Muscle of leg (tissue), 11 donors: ENCODE results near the gene PTPRT. TPM values are rescaled to one million over a fixed set of nuclear protein-coding genes. Genes with fewer than 3 reads are reported as not detected.

Source experiments
- DNase-seq: peaks from one replicate; pipeline ENCODE4 v3.0.0; 2013
- H3K27ac ChIP-seq: one replicate; pipeline ENCODE4 v1.5.1; 2013; ENCODE audit warnings: mild to moderate bottlenecking, low read length, control low read depth
- H3K27me3 ChIP-seq: one replicate; pipeline ENCODE4 v1.6.1; 2013; ENCODE audit warnings: low read length; ENCODE audit not compliant: control insufficient read depth, insufficient read depth
- H3K36me3 ChIP-seq: one replicate; pipeline ENCODE4 v1.6.1; 2013; ENCODE audit warnings: low read length; ENCODE audit not compliant: control insufficient read depth, insufficient read depth
- H3K4me1 ChIP-seq: one replicate; pipeline ENCODE4 v1.6.1; 2013; ENCODE audit warnings: low read length; ENCODE audit not compliant: control insufficient read depth, insufficient read depth
- H3K4me3 ChIP-seq: one replicate; pipeline ENCODE4 v1.5.1; 2013; ENCODE audit warnings: low read length, control low read depth
- H3K9me3 ChIP-seq: replicated peaks from 2 replicates; pipeline ENCODE4 v1.6.1; 2013; ENCODE audit warnings: low read depth, low read length; ENCODE audit not compliant: control insufficient read depth
- WGBS: methylation state at CpG from one replicate; pipeline ENCODE4 v1.1.5; 2013; ENCODE audit warnings: missing lambda C conversion rate; ENCODE audit not compliant: insufficient coverage; 5-methylcytosine and 5-hydroxymethylcytosine counted together
- polyA plus RNA-seq, 8 donors: library from polyadenylated mRNA; unstranded; fragments of 120-200 nt; gene quantifications; one replicate each; pipeline versions ENCODE4 v1.2.1 to v1.2.3, GENCODE V29; 2013; ENCODE audit warnings: inconsistent platforms in 1 of 8, low replicate concordance in 1 of 8; ENCODE audit not compliant: insufficient read length in 8 of 8, insufficient read depth in 1 of 8
- total RNA-seq: library from RNA; stranded (reverse); fragments of 120-200 nt; gene quantifications from one replicate; pipeline ENCODE4 v1.2.4, GENCODE V29; 2013

The PTPRT gene
- total and polyA plus RNA-seq, 9 donors: 0.10 to 0.94 (median 0.51) TPM

DNA sequence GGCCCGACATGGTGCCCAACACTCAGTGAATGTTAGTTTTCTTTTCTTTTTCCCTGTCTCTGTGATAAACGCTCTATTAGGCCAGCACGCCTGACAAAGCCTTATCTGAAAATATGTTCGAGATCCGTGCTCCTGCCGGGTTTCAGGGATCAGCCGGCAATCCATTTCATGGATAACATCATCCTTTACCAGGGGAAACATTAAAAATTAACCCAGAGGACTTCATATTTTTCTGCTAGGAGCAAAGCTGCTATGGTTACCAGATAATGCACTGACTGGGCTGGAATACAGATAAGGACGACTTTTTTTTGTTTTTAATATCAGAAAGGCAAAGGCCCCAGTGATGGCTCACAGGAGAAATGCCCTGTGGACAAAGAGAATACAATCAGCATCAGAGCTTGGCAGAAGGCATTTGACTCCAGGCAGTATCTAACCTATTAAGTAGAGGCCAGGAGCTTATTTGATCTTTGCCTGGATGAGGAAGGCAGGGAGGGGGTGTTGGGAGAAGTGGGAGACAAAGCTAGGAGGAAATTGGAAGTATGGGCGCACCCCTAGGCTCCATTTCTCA, 1089.5 kb downstream of the PTPRT start:
- no peaks in the 10 kb centered on the region for H3K36me3 ChIP-seq
- no peak overlapping the region for H3K4me3 ChIP-seq
- no peaks in the 10 kb centered on the region for H3K27me3 ChIP-seq
- no peak overlapping the region for H3K27ac ChIP-seq
- WGBS: 48% methylated on average over 8 of the region's 9 CpGs
- H3K4me1 ChIP-seq: no peaks in the 10 kb centered on the region
- no peaks in the 10 kb centered on the region for H3K9me3 ChIP-seq
- no peak for DNase-seq

DNA sequence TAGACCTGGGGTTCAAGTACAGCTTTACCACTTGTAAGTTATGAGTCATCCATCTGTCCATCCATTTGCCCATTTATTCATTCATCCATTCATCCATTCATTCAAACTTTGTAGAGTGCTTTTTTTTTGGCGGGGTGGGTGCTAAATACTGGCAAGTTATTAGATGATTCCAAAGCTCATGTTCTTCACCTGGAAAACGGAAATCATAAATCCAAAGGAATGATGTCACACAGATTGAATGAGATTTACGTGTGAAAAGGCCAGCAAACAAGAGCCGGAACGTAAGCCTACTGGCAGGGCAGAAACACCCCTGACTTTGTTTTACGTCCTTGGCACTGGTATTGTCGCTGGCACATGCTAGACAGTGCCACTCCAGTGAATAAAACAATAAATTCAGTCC, 1090.6 kb downstream of the PTPRT start:
- H3K4me3 ChIP-seq: no peak overlapping the region
- no peaks in the 10 kb centered on the region for H3K27me3 ChIP-seq
- no peaks in the 10 kb centered on the region for H3K4me1 ChIP-seq
- H3K36me3 ChIP-seq: no peaks in the 10 kb centered on the region
- WGBS: 78% methylated on average over 4 of the region's 7 CpGs
- DNase-seq: no peak
- no peaks in the 10 kb centered on the region for H3K9me3 ChIP-seq
- H3K27ac ChIP-seq: no peak overlapping the region

DNA sequence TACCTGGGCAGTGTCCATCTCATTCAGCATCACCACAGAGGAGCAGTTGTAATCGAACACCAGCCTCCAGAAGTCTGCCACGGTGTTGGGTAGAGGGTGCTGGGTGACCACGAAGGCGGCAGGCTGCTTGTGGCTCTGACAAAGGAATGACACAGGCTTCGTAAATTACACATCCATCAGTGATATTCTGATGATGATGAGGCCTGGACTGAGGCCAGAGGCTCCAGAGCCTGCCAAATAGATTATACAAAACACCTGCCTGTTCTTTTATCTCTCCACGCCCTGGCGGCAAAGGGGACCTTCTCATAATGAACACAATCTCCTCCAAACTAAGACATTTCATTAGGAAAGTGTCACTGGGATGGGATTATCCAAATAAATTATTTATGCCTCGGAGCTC, 1091.3 kb downstream of the PTPRT start:
- no peak overlapping the region for H3K27ac ChIP-seq
- no peaks in the 10 kb centered on the region for H3K9me3 ChIP-seq
- no CpG with 5 or more reads among the region's 8 CpGs for WGBS
- H3K36me3 ChIP-seq: no peaks in the 10 kb centered on the region
- no peak overlapping the region for H3K4me3 ChIP-seq
- no peaks in the 10 kb centered on the region for H3K27me3 ChIP-seq
- no peak for DNase-seq
- no peaks in the 10 kb centered on the region for H3K4me1 ChIP-seq

DNA sequence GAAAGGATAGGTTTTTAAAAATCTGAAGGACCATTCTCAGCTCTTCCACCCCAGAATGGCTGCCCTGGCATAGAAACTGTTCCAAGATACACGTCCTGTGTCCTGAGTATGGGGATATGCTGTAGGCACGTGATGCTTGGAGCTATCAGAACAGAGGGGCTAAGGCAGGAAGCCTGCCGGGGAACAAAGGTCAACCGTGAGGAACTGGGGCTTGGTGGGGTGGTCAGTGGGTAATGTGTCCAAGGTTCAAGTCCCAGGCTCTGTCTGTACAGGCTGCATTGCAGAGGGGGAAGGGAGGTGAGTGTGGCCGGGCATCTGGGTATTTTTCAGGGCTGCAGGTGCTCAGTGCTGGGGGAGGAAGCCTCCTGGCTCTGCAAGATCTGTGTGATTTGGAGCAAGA, 1092.0 kb downstream of the PTPRT start:
- H3K27ac ChIP-seq: no peak overlapping the region
- H3K4me3 ChIP-seq: no peak overlapping the region
- no peaks in the 10 kb centered on the region for H3K4me1 ChIP-seq
- no peaks in the 10 kb centered on the region for H3K27me3 ChIP-seq
- no peak for DNase-seq
- H3K9me3 ChIP-seq: no peaks in the 10 kb centered on the region
- 67% methylated on average over 5 of the region's 5 CpGs for WGBS
- H3K36me3 ChIP-seq: no peaks in the 10 kb centered on the region

DNA sequence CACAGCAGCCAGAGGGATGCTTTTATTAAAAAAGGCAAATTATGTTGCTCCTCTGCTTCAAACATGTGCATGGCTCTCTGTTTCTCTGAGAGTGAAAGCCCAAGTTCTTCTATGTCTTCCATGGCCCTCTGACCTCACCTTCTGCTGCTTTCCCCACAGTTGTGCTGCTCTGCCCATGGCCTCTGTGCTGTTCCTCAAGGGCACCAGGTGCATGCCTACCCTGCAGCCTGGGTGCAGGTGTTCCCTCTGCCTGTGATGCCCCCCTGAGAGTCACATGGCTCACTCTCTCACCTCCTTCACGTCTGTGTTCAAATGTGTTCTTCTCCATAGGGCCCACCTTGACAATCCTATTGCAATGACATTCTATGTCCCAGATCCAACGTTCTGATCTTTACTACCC, 1094.5 kb downstream of the PTPRT start:
- Histone ChIP-seq H3K4me1 (no peaks in the 10 kb centered on the region), H3K27ac (no peak overlapping the region), H3K4me3 (no peak overlapping the region), H3K27me3 (no peaks in the 10 kb centered on the region), H3K36me3 (no peaks in the 10 kb centered on the region), H3K9me3 (no peaks in the 10 kb centered on the region)
- WGBS: 29% methylated on average over 1 of the region's 2 CpGs
- DNase-seq: no peak

DNA sequence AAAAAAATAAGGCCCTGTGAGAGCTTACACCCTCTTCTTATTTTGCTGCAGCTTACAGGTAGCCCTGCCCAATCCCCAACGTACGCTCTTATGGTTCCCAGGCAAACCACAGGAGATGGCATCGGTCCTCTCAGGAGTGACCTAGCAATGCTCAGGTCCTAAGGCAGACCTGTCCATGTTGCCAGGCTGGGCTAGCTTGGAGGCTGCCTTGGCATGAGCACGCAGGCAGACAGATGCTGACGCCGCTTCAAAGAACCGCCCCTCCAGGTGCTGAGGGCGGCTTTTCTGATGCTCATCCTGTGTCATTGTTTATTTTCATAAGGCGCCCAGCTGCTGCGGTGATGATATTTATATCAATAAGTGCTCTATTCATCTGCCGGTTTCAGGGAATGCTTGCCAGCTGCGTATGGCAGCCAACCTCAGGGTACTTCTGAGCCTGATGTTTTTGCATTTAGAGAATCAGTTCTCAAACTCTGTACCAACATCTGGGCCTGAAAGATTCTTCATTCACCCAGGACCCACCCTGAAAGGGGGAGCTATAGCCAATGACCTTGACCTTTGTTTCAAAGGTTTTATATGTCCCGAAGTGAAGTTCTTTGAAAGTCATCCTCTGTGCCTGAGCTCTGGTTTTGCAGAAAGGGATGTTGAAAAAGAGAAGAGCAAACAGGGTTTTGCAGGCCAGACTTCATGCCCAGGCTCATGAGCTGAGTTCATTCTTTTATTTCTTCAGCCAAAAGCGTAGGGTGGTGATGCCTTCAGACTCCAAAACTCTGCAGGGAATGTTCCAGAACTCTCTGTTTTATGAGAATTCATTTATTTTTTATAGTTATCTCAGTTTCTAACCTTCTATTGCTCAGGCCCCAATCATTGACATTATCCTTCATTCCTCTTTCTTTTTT, 1095.9 kb downstream of the PTPRT start:
- 77% methylated on average over 11 of the region's 14 CpGs for WGBS
- no peak overlapping the region for H3K4me3 ChIP-seq
- H3K27ac ChIP-seq: no peak overlapping the region
- H3K36me3 ChIP-seq: no peaks in the 10 kb centered on the region
- H3K9me3 ChIP-seq: no peaks in the 10 kb centered on the region
- no peaks in the 10 kb centered on the region for H3K27me3 ChIP-seq
- no peak for DNase-seq
- no peaks in the 10 kb centered on the region for H3K4me1 ChIP-seq

DNA sequence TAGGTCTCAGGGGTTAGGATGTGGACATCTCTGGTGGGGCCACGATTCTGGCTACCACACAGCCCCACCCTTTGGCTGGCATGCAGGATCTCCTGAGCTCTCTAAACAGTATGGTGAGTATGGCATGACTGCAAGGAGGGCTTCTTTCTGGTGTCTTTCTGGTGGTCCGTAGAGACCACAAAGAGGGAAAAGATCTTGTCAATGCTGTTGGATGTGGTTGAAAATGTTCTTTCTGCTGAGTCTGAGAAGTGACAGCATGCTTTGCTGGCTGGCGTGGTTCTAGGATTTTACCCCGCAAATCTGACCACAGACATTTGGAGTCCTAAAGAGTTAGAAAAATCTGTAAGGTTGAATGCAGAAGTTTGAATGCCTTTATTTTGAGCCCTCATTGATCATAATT, 1096.7 kb downstream of the PTPRT start:
- WGBS: 93% methylated on average over 3 of the region's 4 CpGs
- Histone ChIP-seq H3K27ac (no peak overlapping the region), H3K36me3 (no peaks in the 10 kb centered on the region), H3K4me3 (no peak overlapping the region), H3K27me3 (no peaks in the 10 kb centered on the region), H3K4me1 (no peaks in the 10 kb centered on the region), H3K9me3 (no peaks in the 10 kb centered on the region)
- no peak for DNase-seq

DNA sequence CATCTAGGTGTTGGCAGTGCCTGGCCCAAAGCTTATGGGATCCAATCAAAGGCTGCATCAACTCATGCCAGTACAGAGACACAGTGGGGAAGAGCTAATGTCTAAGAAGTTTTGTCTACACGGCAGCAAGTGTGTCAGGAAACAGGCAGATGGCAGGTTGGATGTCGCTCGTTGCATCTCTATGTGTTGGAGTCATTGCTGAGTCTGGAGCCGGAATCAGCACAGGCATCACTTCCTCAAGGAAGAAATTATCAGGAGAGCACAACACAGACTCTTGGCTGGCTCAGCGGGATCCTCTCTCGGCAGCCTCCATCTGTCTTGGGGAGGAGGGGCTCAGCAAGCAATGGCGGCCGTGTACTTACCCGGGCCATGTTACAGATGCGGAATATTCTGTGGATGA, 1104.3 kb downstream of the PTPRT start:
- H3K27ac ChIP-seq: no peak overlapping the region
- peaks cover 2% of the 10 kb centered on the region for H3K27me3 ChIP-seq
- peaks cover 14% of the 10 kb centered on the region for H3K4me1 ChIP-seq
- no peak for DNase-seq
- no peak overlapping the region for H3K4me3 ChIP-seq
- H3K36me3 ChIP-seq: no peaks in the 10 kb centered on the region
- H3K9me3 ChIP-seq: no peaks in the 10 kb centered on the region
- WGBS: 64% methylated on average over 9 of the region's 10 CpGs

DNA sequence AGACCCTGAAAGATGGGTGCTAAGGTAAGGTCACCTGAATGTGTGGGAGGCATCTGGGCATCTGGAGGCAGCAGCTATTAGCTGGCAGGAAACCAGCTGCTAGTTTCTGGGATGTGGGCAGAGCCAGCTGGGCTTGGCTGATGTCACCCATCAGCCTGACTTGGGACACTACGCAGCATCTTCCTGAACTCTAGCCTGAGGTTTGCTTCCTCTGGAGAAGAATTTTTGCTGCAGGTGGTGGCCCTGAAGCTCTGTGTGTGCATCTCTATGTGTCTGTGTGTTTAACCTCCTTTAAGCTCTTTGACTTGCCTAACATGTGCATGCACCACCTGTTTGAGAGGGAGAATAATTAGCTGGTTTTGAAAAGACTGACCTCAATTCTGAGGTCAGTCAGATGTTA, 1106.4 kb downstream of the PTPRT start:
- no peak overlapping the region for H3K27ac ChIP-seq
- WGBS: no CpG with 5 or more reads among the region's 1 CpG
- no peaks in the 10 kb centered on the region for H3K9me3 ChIP-seq
- no peak overlapping the region for H3K4me3 ChIP-seq
- H3K4me1 ChIP-seq: peaks cover 14% of the 10 kb centered on the region
- peaks cover 2% of the 10 kb centered on the region for H3K27me3 ChIP-seq
- H3K36me3 ChIP-seq: no peaks in the 10 kb centered on the region
- DNase-seq: peak; percentile 42

DNA sequence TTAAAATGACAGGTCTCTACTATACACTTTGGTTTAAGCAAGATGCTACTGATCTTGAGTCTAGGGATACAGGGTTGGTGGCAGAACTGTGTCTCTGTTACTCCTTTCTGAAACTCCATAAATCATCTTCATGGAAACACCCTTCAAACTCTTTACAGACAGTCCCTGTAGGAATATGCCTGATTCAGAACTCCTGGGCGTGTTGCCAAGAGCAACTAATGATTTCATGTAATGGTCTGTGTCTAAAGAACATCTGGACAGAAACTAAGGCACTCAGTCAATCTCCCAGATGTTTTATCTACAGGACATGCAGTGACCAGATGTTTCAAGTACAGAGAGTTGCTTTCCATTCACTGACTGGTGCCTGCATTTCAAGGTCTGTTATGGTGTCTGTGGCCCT, 1107.1 kb downstream of the PTPRT start:
- H3K9me3 ChIP-seq: no peaks in the 10 kb centered on the region
- WGBS: no CpG with 5 or more reads among the region's 1 CpG
- no peak overlapping the region for H3K4me3 ChIP-seq
- H3K4me1 ChIP-seq: peaks cover 14% of the 10 kb centered on the region
- no peaks in the 10 kb centered on the region for H3K36me3 ChIP-seq
- H3K27me3 ChIP-seq: peaks cover 2% of the 10 kb centered on the region
- no peak overlapping the region for H3K27ac ChIP-seq
- peak; percentile 97 for DNase-seq
